Muscle of arm (tissue), 12 donors: ENCODE data around the gene BCOR. TPM values are rescaled to one million over a fixed set of nuclear protein-coding genes. Genes with fewer than 3 reads are reported as not detected.

Experiments used
- DNase-seq: peaks from one replicate; pipeline ENCODE4 v3.0.0-alpha.2; 2013
- polyA plus RNA-seq, 12 donors: library from polyadenylated mRNA; unstranded; fragments of 120-200 nt; gene quantifications; one replicate each; pipeline ENCODE4 v1.2.1, GENCODE V29; 2013; ENCODE audit not compliant: insufficient read length in 12 of 12

BCOR gene
- polyA plus RNA-seq, 12 donors: 21.7 to 41.6 (median 26.6) TPM; not detected in 1

DNA sequence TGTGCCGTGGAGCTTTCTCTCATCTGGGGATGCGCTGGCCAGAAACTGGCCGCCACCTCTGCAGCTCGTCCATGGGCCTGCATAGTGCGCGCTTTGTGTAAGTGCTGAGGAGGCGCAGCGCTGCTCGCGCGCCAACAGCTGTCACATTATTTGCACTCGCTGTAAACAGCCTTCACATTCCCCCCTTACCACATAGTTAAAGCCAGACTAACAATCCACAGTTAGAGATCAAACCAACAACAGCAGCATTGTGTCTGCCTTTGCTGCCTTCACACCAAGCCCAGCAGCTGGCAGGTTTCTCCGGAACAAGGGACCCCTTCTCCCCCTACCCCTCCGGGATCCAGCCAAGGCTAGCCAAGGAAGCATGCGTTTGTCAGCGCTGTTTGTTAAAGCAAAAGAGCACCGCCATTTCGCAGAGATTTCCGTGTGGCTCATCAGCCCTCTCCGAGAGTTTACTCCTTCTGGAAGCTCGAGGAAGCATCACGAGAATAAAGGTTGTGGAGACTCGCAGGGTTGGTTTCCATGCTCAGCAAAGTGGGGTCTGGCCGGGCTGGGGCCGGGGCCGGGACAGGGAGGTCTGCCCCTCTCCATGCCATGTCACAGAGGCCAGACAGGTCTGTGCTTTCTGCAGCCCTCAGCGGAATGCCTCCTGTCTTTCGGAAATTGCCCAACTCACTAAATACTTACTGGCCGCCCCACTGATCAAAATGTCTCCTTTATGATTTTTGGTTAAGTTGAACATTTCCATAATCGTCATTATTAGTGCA lies 11.0 kb downstream of the BCOR start:
- no peak for DNase-seq

DNA sequence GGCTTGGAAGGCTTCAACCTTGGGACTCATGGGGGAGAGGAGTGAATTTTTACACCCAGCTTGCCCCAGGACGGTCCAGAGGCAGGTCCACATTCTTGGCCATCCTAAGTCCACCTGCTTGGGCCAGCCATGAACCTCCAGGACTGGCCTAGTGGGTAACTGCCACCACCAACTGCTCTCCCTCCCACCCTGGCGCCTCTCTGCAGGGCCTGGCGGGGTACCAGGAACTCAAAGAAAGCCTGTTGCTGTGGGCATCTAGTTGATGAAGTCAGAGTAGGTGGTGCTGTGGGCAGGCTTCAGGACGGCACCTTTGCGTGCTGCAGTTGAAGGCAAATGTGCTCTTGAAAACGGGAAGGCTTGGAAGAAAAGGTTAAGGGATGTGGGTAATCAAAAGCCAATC lies 12.0 kb downstream of the BCOR start:
- no peak for DNase-seq

GRCh38 chrX:40085102-40085551 lies 12.6 kb downstream of the BCOR start:
- no peak for DNase-seq

- DNase-seq: no peak
Observed at GRCh38 chrX:40084471-40085101, 13.2 kb downstream of the BCOR start.

- DNase-seq: no peak
Observed at GRCh38 chrX:40083979-40084359, 13.8 kb downstream of the BCOR start.

GRCh38 chrX:40083120-40083978 lies 14.4 kb downstream of the BCOR start:
- no peak for DNase-seq

DNA sequence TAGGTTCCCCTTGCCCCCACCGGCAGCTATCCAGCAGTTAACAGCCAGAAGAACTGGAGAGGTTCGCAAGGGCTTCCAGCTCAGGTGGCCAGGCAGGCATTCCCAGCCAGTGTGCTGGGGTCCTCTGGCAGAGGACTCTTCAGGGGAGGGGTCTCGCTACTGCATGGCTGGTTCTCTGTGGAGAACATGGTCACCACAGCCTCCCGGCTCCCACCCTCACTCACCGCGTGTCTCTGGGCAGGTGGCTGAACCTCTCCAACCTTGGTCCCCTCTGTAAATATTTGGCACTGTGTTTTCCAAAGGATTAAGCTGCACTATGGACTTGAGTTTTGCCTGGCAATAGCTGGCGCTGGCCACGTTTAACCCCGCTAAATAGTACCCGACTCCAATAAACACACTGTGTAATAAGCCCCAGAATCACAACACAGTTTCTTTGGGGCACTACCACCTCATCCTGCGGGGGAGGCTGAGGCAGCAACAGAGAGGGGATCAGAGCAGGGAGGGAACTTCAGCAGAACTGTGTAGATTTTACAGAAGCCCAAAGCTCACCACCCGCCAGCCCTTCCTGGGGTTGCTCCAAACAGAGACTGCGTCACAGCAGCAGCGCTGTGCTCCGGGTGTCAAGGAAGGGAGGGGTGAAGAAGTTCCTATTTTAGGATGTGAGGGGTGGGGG lies 15.2 kb downstream of the BCOR start:
- no peak for DNase-seq

DNA sequence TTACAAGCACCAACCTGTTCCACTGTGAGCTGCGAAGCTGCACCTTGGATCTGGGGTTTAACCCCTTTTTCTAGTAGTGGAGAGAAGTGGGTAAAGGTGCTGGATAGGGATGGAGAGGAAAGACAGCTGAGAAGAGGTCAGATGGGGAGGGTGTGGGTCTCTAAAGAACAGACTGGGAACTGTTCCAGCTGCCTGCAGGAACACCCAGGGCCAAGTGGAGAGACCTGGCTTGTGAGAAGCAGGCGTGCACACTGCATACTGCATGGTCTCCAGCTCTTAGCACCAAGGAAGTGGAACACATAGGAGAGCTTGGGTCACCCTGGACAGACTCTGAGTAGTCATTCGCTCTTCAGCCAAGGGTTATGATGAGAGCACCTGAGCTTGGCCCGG lies 16.1 kb downstream of the BCOR start:
- DNase-seq: no peak

DNA sequence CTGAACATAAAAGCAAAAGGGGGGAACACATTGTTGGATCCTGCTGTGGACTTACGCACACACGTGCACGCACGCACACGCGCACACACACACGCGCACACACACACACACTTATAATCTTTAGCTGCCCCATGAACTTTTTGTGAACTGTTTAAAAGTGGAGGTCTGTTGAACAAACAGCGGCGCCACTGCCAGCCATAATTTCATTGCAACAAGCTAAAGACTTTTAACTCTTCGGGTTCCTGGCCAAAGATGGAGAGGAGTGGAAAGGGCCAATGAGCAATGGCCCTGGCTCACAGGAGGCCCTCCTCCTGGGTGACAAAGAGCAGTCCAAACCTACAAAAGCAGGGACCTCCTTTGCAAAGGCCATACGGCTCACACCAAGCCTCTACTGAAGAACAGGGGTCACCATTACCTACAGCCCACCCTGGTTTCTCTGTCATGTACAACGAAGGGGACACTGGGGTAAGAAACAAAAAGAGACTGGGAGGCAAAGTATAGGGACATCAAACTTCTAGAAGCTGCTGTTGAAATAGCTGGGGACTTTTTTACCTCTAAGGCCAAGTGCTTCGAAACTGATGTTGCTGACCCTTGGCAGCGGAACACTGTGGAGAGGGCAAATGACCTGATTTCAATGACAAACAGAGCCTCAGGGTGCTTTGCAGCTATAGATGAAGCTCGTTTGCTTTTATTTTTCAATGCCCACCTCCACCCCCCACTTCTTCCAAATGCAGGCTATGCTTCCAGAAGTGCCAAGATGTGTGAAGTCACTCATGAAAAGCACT lies 16.7 kb downstream of the BCOR start:
- no peak for DNase-seq

GRCh38 chrX:40079572-40079971 lies 18.2 kb downstream of the BCOR start:
- DNase-seq: no peak

GRCh38 chrX:40078489-40079227 lies 19.1 kb downstream of the BCOR start:
- DNase-seq: no peak

GRCh38 chrX:40077906-40078305 lies 19.9 kb downstream of the BCOR start:
- DNase-seq: no peak

GRCh38 chrX:40076750-40077575 lies 20.8 kb downstream of the BCOR start:
- DNase-seq: no peak

DNA sequence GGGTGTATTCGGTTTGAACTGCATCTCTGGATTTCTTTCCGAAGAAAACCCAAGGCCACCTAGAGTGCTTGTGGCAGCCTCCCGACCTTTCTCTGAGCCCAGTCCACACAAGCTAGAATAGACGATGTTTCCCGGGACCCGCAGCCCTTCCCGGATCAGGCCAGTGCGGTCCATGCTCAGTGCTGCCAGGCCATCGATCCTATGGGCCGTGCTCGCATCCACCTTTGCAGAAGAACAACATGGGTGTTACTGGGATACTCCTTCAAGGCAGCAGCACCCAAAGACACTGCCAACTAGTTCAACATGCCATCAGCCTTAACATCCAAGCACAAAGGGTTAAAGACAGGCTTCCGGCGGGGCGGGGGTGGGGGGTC lies 22.8 kb downstream of the BCOR start:
- DNase-seq: no peak

- DNase-seq: no peak
Observed at GRCh38 chrX:40074080-40074958, 23.4 kb downstream of the BCOR start.

GRCh38 chrX:40073439-40074054 lies 24.2 kb downstream of the BCOR start:
- DNase-seq: no peak

DNA sequence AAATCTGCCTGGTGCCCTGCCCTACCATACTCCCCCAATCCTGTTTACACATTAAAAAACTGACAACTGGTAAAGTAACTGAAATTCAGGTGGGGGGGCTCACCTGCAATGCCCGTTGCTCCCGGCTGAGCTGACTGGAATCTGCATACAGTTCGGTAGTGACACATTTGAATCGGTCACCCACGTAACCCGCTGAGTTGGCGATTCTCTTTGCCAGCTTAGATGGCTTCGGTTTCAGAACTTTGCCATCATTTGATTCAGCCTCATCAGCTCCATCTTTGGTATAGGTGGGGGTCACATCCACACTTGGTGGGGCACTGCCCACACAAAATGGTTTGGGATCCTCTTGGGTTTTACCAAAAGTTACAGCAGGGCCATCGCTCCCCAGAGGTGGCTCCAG lies 25.5 kb downstream of the BCOR start:
- DNase-seq: no peak

GRCh38 chrX:40068048-40068447 lies 29.7 kb downstream of the BCOR start:
- DNase-seq: no peak
